Muscle layer of colon (tissue), 2 donors: ENCODE results near the gene PRDM2.

Source experiments
- H3K27ac ChIP-seq: one replicate; pipeline ENCODE4 v1.7.0; 2013; ENCODE audit warnings: low read depth, mild to moderate bottlenecking, low read length, moderate library complexity
- H3K27me3 ChIP-seq, 2 donors: one replicate each; pipeline ENCODE4 v1.7.0; 2013; ENCODE audit warnings: low read length in 2 of 2, mild to moderate bottlenecking in 2 of 2; ENCODE audit not compliant: insufficient read depth in 2 of 2, control insufficient read depth in 1 of 2
- H3K36me3 ChIP-seq: one replicate; pipeline ENCODE4 v1.7.0; 2013; ENCODE audit warnings: mild to moderate bottlenecking, low read length; ENCODE audit not compliant: insufficient read depth
- H3K4me1 ChIP-seq: one replicate; pipeline ENCODE4 v1.7.0; 2013; ENCODE audit warnings: mild to moderate bottlenecking, low read length; ENCODE audit not compliant: insufficient read depth
- H3K4me3 ChIP-seq, 2 donors: one replicate each; pipeline ENCODE4 v1.7.0; 2013; ENCODE audit warnings: low read length in 2 of 2, low read depth in 1 of 2, mild to moderate bottlenecking in 1 of 2, moderate library complexity in 1 of 2
- H3K9ac ChIP-seq: one replicate; pipeline ENCODE4 v1.7.0; 2013; ENCODE audit warnings: low read length
- H3K9me3 ChIP-seq: one replicate; pipeline ENCODE4 v1.7.0; 2013; ENCODE audit warnings: mild to moderate bottlenecking, low read length
- donor health status: abdominal sarcoma.
- donor health status: Adenocarcinoma of cecum.

PRDM2 gene

DNA sequence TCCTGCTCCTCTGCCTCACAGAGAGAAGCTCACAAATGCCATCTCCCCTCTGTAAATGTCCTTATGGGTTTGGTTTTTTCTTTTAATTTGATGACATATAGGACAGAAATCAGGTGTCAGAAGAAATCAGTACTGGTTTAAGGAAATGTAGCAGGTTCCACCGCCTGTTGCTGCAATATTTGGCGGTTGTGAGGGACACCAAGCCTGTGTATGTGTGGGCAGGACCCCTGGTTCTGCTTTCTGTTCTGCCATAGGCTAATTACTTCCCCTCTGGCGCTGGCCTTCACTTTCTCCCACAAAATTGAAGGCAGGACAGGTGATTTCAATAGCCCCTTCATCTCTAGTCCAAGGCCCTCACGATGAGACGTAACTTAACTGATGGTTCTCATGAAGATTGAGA is 69.2 kb downstream of the PRDM2 start:
- Histone ChIP-seq H3K36me3 (peaks cover 4% of the 10 kb centered on the region), H3K9ac (no peak overlapping the region), H3K27ac (no peak overlapping the region), H3K4me3 (no peak overlapping the region), H3K27me3 (no peaks in the 10 kb centered on the region), H3K9me3 (no peaks in the 10 kb centered on the region), H3K4me1 (peaks cover 16% of the 10 kb centered on the region)

DNA sequence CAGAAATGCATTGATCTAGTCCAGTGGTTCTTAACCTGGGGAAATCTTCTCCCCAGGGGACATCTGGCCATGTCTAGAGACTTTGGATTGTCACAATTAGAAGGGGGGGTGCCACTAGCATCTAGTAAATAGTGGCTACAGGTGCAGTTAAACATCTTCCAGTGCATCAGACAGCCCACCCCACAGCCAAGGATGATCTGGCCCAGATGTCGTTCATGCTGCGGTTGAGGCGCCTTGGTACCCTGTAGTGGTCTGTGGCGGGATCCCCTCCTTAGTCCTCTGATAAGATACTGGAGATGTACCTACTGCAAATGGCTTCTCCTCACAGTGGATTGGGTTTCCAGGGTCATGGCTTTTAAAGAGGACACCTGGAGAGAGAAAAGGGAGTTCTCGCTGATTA is 69.8 kb downstream of the PRDM2 start:
- Histone ChIP-seq H3K36me3 (peaks cover 7% of the 10 kb centered on the region), H3K4me3 (no peak overlapping the region), H3K9ac (no peak overlapping the region), H3K27me3 (no peaks in the 10 kb centered on the region), H3K4me1 (peaks cover 10% of the 10 kb centered on the region), H3K27ac (no peak overlapping the region), H3K9me3 (no peaks in the 10 kb centered on the region)

DNA sequence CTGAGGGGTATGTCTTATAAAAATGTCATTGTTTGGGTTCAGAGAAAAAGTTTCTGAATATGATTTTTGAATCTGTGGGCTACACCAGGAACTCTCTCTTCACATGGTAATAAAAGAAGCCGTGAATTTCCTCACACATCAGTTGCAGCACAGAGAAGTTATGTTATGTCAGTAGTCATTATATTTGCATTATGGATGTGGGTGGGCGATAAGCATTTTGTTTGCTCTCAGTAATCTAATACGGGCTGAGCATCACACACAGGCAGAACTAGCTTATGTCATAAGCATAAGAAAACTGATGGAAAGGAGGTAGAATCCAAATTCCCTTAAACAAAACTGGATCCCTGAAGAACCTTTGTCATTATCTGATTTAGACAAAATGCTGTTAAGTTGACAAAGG is 70.8 kb downstream of the PRDM2 start:
- H3K27me3 ChIP-seq, result no peaks in the 10 kb centered on the region
- H3K9me3 ChIP-seq, result no peaks in the 10 kb centered on the region
- no peak overlapping the region for H3K27ac ChIP-seq
- no peak overlapping the region for H3K9ac ChIP-seq
- H3K4me1 ChIP-seq, result peaks cover 6% of the 10 kb centered on the region
- H3K36me3 ChIP-seq, result peaks cover 11% of the 10 kb centered on the region
- H3K4me3 ChIP-seq, result no peak overlapping the region

DNA sequence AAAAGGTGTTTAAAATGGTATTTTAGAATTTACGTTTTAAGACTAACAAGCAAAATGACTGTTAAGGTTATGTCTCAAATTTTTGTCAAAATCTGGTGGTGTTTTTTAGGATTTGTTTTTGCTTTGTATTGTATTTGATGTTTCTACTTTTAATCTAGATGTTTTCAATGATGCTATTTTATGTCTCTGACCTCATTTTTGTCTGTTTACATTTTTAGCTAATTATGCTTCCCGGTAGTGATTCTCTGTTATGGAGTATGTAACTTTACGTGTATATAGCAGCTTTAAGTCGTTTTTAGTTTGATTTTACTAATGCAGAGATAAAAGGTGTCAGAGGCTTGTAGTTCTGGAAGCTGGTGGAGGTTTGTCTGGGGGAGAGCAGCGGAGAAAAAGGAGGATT is 71.8 kb downstream of the PRDM2 start:
- Histone ChIP-seq H3K9me3 (no peaks in the 10 kb centered on the region), H3K9ac (no peak overlapping the region), H3K4me3 (no peak overlapping the region), H3K27ac (no peak overlapping the region), H3K27me3 (no peaks in the 10 kb centered on the region), H3K36me3 (peaks cover 20% of the 10 kb centered on the region), H3K4me1 (peaks cover 8% of the 10 kb centered on the region)

DNA sequence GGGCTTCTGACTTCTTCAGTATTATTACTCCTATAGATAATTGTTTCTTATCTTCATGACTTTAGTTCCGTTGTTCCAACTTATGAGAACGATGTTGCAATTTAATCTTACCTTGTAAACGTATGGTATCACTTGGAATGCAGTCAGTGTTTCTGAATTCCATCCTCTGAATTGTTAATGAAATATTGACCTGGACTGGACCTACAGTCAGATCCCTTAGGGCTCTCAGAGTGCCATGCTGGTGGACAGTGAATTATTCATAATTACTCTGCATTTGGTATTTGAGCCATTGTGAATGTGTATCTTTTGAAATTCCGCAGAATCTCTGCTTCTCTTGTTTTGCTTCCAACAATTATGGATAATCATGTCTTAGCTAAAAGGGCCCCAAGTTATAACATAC is 72.3 kb downstream of the PRDM2 start:
- Histone ChIP-seq H3K4me3 (no peak overlapping the region), H3K4me1 (peaks cover 6% of the 10 kb centered on the region), H3K27me3 (no peaks in the 10 kb centered on the region), H3K9me3 (no peaks in the 10 kb centered on the region), H3K36me3 (peaks cover 25% of the 10 kb centered on the region), H3K9ac (no peak overlapping the region), H3K27ac (no peak overlapping the region)

DNA sequence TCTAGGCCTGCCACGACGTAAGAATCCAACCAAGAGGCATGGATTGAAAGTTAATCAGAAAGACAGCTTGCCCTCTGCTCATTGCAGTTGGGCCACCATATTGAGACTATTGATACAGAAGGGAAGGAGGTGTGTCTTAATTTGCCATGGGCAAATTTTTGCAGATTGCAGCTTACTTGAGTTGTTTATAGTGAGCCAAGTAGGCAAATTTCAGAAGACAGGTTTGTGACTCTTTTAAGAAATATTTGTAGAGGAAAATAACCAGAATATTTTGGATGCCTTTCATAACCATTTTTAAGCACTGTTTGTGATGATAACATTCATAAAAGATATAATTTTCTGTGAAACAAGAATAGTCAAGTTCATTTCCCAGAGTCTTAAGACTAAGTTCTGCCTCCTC is 74.1 kb downstream of the PRDM2 start:
- Histone ChIP-seq H3K27me3 (no peaks in the 10 kb centered on the region), H3K36me3 (peaks cover 41% of the 10 kb centered on the region)

DNA sequence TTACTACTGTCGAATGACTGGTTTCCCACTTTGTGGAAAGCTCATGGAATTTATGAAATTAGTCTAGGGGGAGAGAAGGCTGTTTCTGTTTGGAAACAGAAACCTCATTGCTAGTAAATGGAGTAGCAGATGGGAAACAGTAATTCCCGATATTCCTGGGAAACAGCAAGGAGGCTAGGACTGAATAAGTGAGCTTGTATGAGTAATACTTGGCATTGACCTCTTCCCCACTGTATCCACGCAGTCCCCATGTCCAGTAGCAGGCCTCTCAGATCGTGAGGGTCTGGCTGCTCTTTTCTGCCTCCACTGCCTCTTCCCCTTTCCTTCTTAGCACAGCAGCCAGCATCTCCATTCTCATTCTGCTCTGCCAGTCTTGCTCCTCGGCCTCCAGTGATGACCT is 75.5 kb downstream of the PRDM2 start:
- Histone ChIP-seq H3K27me3 (no peaks in the 10 kb centered on the region), H3K4me3 (no peak overlapping the region), H3K9ac (no peak overlapping the region), H3K4me1 (peaks cover 6% of the 10 kb centered on the region), H3K9me3 (no peaks in the 10 kb centered on the region), H3K27ac (no peak overlapping the region), H3K36me3 (peaks cover 52% of the 10 kb centered on the region)

More for the DNA sequence above, 74.1 kb downstream of the PRDM2 start:
- H3K9ac ChIP-seq, result no peak overlapping the region
- no peak overlapping the region for H3K27ac ChIP-seq
- no peaks in the 10 kb centered on the region for H3K9me3 ChIP-seq
- H3K4me3 ChIP-seq, result no peak overlapping the region
- H3K4me1 ChIP-seq, result peaks cover 6% of the 10 kb centered on the region

DNA sequence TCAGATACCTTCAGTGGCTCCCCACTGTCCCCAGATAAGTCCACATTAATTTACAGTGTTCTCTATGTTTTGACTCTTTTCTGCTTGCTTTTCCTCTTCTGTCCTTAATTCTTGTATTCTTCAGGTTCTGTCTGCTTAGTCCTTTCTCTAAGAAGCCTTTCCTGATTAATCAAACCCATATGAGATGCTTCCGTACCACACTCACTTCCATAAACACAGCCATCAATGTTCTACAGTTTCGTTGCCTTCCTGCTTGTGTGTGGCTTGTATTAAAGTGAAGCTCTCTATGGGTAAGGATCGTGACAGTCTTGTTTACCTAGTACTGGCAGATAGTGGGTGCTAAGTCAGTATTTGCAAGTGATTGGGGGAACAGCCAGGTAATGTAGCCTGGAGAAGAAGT is 75.9 kb downstream of the PRDM2 start:
- no peak overlapping the region for H3K9ac ChIP-seq
- H3K36me3 ChIP-seq, result peaks cover 52% of the 10 kb centered on the region
- H3K4me1 ChIP-seq, result peaks cover 11% of the 10 kb centered on the region
- H3K4me3 ChIP-seq, result no peak overlapping the region
- H3K9me3 ChIP-seq, result no peaks in the 10 kb centered on the region
- H3K27ac ChIP-seq, result no peak overlapping the region
- H3K27me3 ChIP-seq, result no peaks in the 10 kb centered on the region

DNA sequence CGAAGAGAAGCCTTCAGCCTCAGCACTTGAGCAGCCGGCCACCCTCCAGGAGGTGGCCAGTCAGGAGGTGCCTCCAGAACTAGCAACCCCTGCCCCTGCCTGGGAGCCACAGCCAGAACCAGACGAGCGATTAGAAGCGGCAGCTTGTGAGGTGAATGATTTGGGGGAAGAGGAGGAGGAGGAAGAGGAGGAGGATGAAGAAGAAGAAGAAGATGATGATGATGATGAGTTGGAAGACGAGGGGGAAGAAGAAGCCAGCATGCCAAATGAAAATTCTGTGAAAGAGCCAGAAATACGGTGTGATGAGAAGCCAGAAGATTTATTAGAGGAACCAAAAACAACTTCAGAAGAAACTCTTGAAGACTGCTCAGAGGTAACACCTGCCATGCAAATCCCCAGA is 78.4 kb downstream of the PRDM2 start:
- Histone ChIP-seq H3K27me3 (no peaks in the 10 kb centered on the region), H3K9ac (no peak overlapping the region), H3K4me1 (peaks cover 25% of the 10 kb centered on the region), H3K27ac (no peak overlapping the region), H3K9me3 (no peaks in the 10 kb centered on the region), H3K4me3 (no peak overlapping the region), H3K36me3 (peaks cover 52% of the 10 kb centered on the region)

DNA sequence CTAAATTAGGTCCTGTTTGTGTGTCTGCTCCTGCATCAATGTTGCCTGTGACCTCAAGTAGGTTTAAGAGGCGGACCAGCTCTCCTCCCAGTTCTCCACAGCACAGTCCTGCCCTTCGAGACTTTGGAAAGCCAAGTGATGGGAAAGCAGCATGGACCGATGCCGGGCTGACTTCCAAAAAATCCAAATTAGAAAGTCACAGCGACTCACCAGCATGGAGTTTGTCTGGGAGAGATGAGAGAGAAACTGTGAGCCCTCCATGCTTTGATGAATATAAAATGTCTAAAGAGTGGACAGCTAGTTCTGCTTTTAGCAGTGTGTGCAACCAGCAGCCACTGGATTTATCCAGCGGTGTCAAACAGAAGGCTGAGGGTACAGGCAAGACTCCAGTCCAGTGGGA is 79.9 kb downstream of the PRDM2 start:
- Histone ChIP-seq H3K27me3 (no peaks in the 10 kb centered on the region), H3K27ac (no peak overlapping the region), H3K4me3 (no peak overlapping the region), H3K36me3 (peaks cover 45% of the 10 kb centered on the region), H3K9ac (no peak overlapping the region), H3K4me1 (peaks cover 32% of the 10 kb centered on the region), H3K9me3 (no peaks in the 10 kb centered on the region)

DNA sequence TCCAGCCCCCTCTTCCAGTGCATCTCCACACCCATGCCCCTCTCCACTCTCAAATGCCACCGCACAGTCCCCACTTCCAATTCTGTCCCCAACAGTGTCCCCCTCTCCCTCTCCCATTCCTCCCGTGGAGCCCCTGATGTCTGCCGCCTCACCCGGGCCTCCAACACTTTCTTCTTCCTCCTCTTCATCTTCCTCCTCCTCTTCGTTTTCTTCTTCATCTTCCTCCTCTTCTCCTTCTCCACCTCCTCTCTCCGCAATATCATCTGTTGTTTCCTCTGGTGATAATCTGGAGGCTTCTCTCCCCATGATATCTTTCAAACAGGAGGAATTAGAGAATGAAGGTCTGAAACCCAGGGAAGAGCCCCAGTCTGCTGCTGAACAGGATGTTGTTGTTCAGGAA is 80.8 kb downstream of the PRDM2 start:
- no peak overlapping the region for H3K9ac ChIP-seq
- H3K27ac ChIP-seq, result no peak overlapping the region
- no peak overlapping the region for H3K4me3 ChIP-seq
- H3K9me3 ChIP-seq, result no peaks in the 10 kb centered on the region
- peaks cover 38% of the 10 kb centered on the region for H3K4me1 ChIP-seq
- no peaks in the 10 kb centered on the region for H3K27me3 ChIP-seq
- peaks cover 41% of the 10 kb centered on the region for H3K36me3 ChIP-seq

DNA sequence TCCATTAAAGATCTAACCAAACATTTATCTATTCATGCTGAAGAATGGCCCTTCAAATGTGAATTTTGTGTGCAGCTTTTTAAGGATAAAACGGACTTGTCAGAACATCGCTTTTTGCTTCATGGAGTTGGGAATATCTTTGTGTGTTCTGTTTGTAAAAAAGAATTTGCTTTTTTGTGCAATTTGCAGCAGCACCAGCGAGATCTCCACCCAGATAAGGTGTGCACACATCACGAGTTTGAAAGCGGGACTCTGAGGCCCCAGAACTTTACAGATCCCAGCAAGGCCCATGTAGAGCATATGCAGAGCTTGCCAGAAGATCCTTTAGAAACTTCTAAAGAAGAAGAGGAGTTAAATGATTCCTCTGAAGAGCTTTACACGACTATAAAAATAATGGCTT is 81.2 kb downstream of the PRDM2 start:
- Histone ChIP-seq H3K9me3 (no peaks in the 10 kb centered on the region), H3K27me3 (no peaks in the 10 kb centered on the region), H3K36me3 (peaks cover 36% of the 10 kb centered on the region), H3K4me3 (no peak overlapping the region), H3K9ac (no peak overlapping the region), H3K4me1 (peaks cover 38% of the 10 kb centered on the region), H3K27ac (no peak overlapping the region)
